NCI-H146 treated with DMSO at 0.1 percent for 48 hours (cell line): Measurements from ENCODE around the gene FAM117A.
A peak's percentile ranks its signal among the peaks of the same experiment; 100 is the strongest.
"Not testable (repeated sequence)": the region's sequence is repeated elsewhere in the genome, so short reads cannot be mapped to it uniquely, and the experiment has no call there.

Source experiments
- DNase-seq: peaks from one replicate; lab custom pipeline; 2025; ENCODE audit not compliant: unreplicated experiment; lab: John Stamatoyannopoulos, UW

FAM117A gene

GRCh38 chr17:49741692-49742076 lies 22.2 kb downstream of the FAM117A start:
- no peak for DNase-seq

- DNase-seq, result no peak
Observed at GRCh38 chr17:49741009-49741691, 22.8 kb downstream of the FAM117A start.

GRCh38 chr17:49739641-49740271 lies 24.2 kb downstream of the FAM117A start:
- DNase-seq, result peak; percentile 81

- no peak for DNase-seq
Observed at GRCh38 chr17:49738456-49739163, 25.3 kb downstream of the FAM117A start.

GRCh38 chr17:49734515-49735490 lies 29.1 kb downstream of the FAM117A start:
- no peak for DNase-seq

- DNase-seq, result no peak
Observed at GRCh38 chr17:49731435-49731831, 32.5 kb downstream of the FAM117A start.

- no peak for DNase-seq
Observed at GRCh38 chr17:49730785-49731434, 33.0 kb downstream of the FAM117A start.

- no peak for DNase-seq
Observed at GRCh38 chr17:49730078-49730784, 33.7 kb downstream of the FAM117A start.

GRCh38 chr17:49729069-49729468 lies 34.9 kb downstream of the FAM117A start:
- no peak for DNase-seq

GRCh38 chr17:49728425-49728824 lies 35.5 kb downstream of the FAM117A start:
- no peak for DNase-seq

GRCh38 chr17:49727380-49727779 lies 36.6 kb downstream of the FAM117A start:
- DNase-seq, result no peak

- DNase-seq, result no peak
Observed at GRCh38 chr17:49725452-49726130, 38.3 kb downstream of the FAM117A start.

GRCh38 chr17:49724552-49724951 lies 39.4 kb downstream of the FAM117A start:
- DNase-seq, result not testable (repeated sequence)

GRCh38 chr17:49723423-49723822 lies 40.5 kb downstream of the FAM117A start:
- no peak for DNase-seq

- DNase-seq, result no peak
Observed at GRCh38 chr17:49722066-49722465, 41.9 kb downstream of the FAM117A start.

GRCh38 chr17:49717371-49717861 lies 46.5 kb downstream of the FAM117A start:
- DNase-seq, result no peak

GRCh38 chr17:49716668-49717364 lies 47.1 kb downstream of the FAM117A start:
- DNase-seq, result no peak

GRCh38 chr17:49715717-49716279 lies 48.1 kb downstream of the FAM117A start:
- peak; percentile 77 for DNase-seq
